ENCODE data around the gene HAX1.

DNA sequence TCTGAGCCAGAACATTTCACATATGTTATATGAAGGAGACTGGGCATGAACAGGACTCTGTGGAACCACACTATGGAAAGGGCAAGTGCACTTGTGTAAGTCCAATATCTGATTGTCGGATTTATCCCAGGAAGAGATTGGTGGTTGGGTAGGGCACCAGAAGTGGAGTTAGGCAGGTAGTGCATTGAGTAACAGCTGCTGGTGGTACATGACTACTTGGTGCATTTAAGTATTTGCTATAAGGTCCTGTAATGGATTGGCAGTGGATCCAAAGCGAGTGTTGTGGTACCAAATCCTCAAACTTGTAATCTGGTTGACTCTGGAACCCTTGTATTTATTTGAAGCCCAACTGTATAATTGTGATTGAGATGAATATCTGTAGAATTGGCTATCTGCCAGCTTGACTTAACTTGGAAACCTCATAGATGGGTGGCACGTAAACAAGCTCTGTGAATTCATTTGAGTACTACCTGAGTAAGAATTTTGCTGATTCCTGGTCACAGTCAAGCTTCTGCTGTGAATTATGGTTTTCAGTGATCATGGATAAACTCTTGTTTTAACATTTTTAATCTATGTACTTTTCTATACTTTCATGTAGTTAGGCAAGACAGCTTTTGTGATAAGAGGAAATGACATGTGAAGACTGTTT lies 30.6 kb upstream of the HAX1 start:
- no peak for TF ChIP-seq EZH2 (IDR thresholded peaks at IDR 0.05; ENCODE audit: insufficient read depth, low read length)
- TF ChIP-seq, protein P1, sequence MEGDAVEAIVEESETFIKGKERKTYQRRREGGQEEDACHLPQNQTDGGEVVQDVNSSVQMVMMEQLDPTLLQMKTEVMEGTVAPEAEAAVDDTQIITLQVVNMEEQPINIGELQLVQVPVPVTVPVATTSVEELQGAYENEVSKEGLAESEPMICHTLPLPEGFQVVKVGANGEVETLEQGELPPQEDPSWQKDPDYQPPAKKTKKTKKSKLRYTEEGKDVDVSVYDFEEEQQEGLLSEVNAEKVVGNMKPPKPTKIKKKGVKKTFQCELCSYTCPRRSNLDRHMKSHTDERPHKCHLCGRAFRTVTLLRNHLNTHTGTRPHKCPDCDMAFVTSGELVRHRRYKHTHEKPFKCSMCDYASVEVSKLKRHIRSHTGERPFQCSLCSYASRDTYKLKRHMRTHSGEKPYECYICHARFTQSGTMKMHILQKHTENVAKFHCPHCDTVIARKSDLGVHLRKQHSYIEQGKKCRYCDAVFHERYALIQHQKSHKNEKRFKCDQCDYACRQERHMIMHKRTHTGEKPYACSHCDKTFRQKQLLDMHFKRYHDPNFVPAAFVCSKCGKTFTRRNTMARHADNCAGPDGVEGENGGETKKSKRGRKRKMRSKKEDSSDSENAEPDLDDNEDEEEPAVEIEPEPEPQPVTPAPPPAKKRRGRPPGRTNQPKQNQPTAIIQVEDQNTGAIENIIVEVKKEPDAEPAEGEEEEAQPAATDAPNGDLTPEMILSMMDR (IDR thresholded peaks at IDR 0.05; ENCODE audit: insufficient read depth, low read depth, low read length): no peak

Data from astrocyte (in vitro differentiated cells and primary cell).